ENCODE data around the gene GIGYF2.
"Not testable (repeated sequence)": the region's sequence is repeated elsewhere in the genome, so short reads cannot be mapped to it uniquely, and the experiment has no call there.

Gene GIGYF2

GRCh38 chr2:232691117-232691516 lies 6.0 kb upstream of the GIGYF2 start:
- DNase-seq: not testable (repeated sequence)

- no peak for DNase-seq
These were observed 3.8 kb upstream of the GIGYF2 start for GRCh38 chr2:232693344-232693743.

GRCh38 chr2:232696609-232697058 lies 497 bp upstream of the GIGYF2 start:
- DNase-seq: no peak

GRCh38 chr2:232697807-232698110 lies 628 bp downstream of the GIGYF2 start:
- no peak for DNase-seq

GRCh38 chr2:232698556-232699091 lies 1.5 kb downstream of the GIGYF2 start:
- DNase-seq: no peak

GRCh38 chr2:232699110-232699509 lies 2.0 kb downstream of the GIGYF2 start:
- DNase-seq: no peak

- DNase-seq: no peak
These were observed 3.0 kb downstream of the GIGYF2 start for GRCh38 chr2:232700154-232700553.

GRCh38 chr2:232707076-232707475 lies 9.9 kb downstream of the GIGYF2 start:
- no peak for DNase-seq

- no peak for DNase-seq
These were observed 16.4 kb downstream of the GIGYF2 start for GRCh38 chr2:232713505-232713904.

GRCh38 chr2:232714969-232715368 lies 17.8 kb downstream of the GIGYF2 start:
- DNase-seq: no peak

GRCh38 chr2:232720056-232720455 lies 22.9 kb downstream of the GIGYF2 start:
- not testable (repeated sequence) for DNase-seq

- DNase-seq: no peak
These were observed 24.1 kb downstream of the GIGYF2 start for GRCh38 chr2:232721261-232721660.

GRCh38 chr2:232721882-232722281 lies 24.8 kb downstream of the GIGYF2 start:
- peak in 1 of 2 donors; percentile 5 for DNase-seq

GRCh38 chr2:232723027-232723426 lies 25.9 kb downstream of the GIGYF2 start:
- no peak for DNase-seq

GRCh38 chr2:232728785-232729184 lies 31.7 kb downstream of the GIGYF2 start:
- no peak for DNase-seq

- no peak for DNase-seq
These were observed 34.3 kb downstream of the GIGYF2 start for GRCh38 chr2:232731470-232731869.

GRCh38 chr2:232741294-232741693 lies 44.2 kb downstream of the GIGYF2 start:
- DNase-seq: no peak

GRCh38 chr2:232741972-232742371 lies 44.8 kb downstream of the GIGYF2 start:
- no peak for DNase-seq

GRCh38 chr2:232744963-232745362 lies 47.8 kb downstream of the GIGYF2 start:
- DNase-seq: no peak

- no peak for DNase-seq
These were observed 50.9 kb downstream of the GIGYF2 start for GRCh38 chr2:232748038-232748437.

- no peak for DNase-seq
These were observed 52.2 kb downstream of the GIGYF2 start for GRCh38 chr2:232749331-232749730.

GRCh38 chr2:232750135-232750671 lies 53.1 kb downstream of the GIGYF2 start:
- DNase-seq: no peak

GRCh38 chr2:232757905-232758304 lies 60.8 kb downstream of the GIGYF2 start:
- DNase-seq: peak in 1 of 2 donors; percentile 2

- peak; percentile 17 to 65 for DNase-seq
These were observed 64.3 kb downstream of the GIGYF2 start for GRCh38 chr2:232761301-232761907.

GRCh38 chr2:232767866-232768265 lies 70.7 kb downstream of the GIGYF2 start:
- no peak for DNase-seq

Measured in CD4-positive, alpha-beta T cell treated with Interferon alpha-2 for 1 hour (primary cell).